ACHN (cell line): ENCODE data around the gene KANK3.
"Not testable (repeated sequence)": the region's sequence is repeated elsewhere in the genome, so short reads cannot be mapped to it uniquely, and the experiment has no call there.

Source experiments
- DNase-seq: peaks from one replicate; pipeline ENCODE4 v3.0.0-alpha.2; 2015
- in situ Hi-C: cut with HindIII; loops from 2 replicates; pipeline ENCODE4 v1.10.0; 2017; ENCODE audit warnings: low sequenced_read_pairs, low pct_ligation_motif_present, low pct_unique_long_range_greater_than_20kb

Gene KANK3

GRCh38 chr19:8324186-8325050 is 18.6 kb downstream of the KANK3 start:
- in situ Hi-C loops, result no loop called here
- DNase-seq, result no peak

GRCh38 chr19:8323781-8324185 is 19.3 kb downstream of the KANK3 start:
- in situ Hi-C loops, result no loop called here
- no peak for DNase-seq

- no peak for DNase-seq
- in situ Hi-C loops, result no loop called here
Measured at GRCh38 chr19:8322638-8322997, 20.4 kb downstream of the KANK3 start.

- in situ Hi-C loops, result no loop called here
- no peak for DNase-seq
Measured at GRCh38 chr19:8321986-8322637, 20.9 kb downstream of the KANK3 start.

GRCh38 chr19:8321067-8321985 is 21.7 kb downstream of the KANK3 start, which contains the start of the genes NDUFA7 and RPS28:
TSS of gene NDUFA7 (minus strand) at chr19:8321375. CDS start at chr19:8321358, 17 bp downstream.
TSS of gene RPS28 (plus strand) at chr19:8321496. CDS start at chr19:8321531, 35 bp downstream.
- peak; percentile 93 for DNase-seq
- in situ Hi-C loops, result no loop called here

GRCh38 chr19:8320564-8321066 is 22.4 kb downstream of the KANK3 start:
- in situ Hi-C loops, result no loop called here
- DNase-seq, result peak; percentile 19

- no peak for DNase-seq
- in situ Hi-C loops, result no loop called here
Measured at GRCh38 chr19:8319807-8320520, 23.1 kb downstream of the KANK3 start.

GRCh38 chr19:8318835-8319234 is 24.2 kb downstream of the KANK3 start:
- in situ Hi-C loops, DNase-seq: not testable (repeated sequence)

GRCh38 chr19:8316351-8317125 is 26.5 kb downstream of the KANK3 start:
- in situ Hi-C loops, result no loop called here
- no peak for DNase-seq

GRCh38 chr19:8314981-8315640 is 28.0 kb downstream of the KANK3 start:
- in situ Hi-C loops, DNase-seq: not testable (repeated sequence)

GRCh38 chr19:8311461-8312260 is 31.4 kb downstream of the KANK3 start:
- in situ Hi-C loops, result no loop called here
- no peak for DNase-seq

- in situ Hi-C loops, result no loop called here
- DNase-seq, result no peak
Measured at GRCh38 chr19:8310342-8311055, 32.6 kb downstream of the KANK3 start.

- no peak for DNase-seq
- in situ Hi-C loops, result no loop called here
Measured at GRCh38 chr19:8308891-8309291, 34.2 kb downstream of the KANK3 start.

GRCh38 chr19:8307965-8308866 is 34.8 kb downstream of the KANK3 start, which contains the start of gene CD320:
TSS of gene CD320 (minus strand) at chr19:8308358. CDS start at chr19:8308290, 68 bp downstream.
- in situ Hi-C loops, result no loop called here

More at GRCh38 chr19:8307965-8308866, 34.8 kb downstream of the KANK3 start, which contains the start of gene CD320:
- DNase-seq, result peak; percentile 86
